Astrocyte of the cerebellum (primary cell): ENCODE data around the gene CASS4.

Experiments
- DNase-seq: peaks from one replicate; pipeline ENCODE4 v3.0.0-alpha.2; 2011; ENCODE audit warnings: low read depth
- H3K4me3 ChIP-seq: 2 replicates; pipeline ENCODE4 v1.5.1; 2011; ENCODE audit warnings: mild to moderate bottlenecking, low read depth, low read length, moderate library complexity
- in situ Hi-C: cut with HindIII; loops from 2 replicates; pipeline ENCODE4 v1.10.0; 2017; ENCODE audit warnings: low sequenced_read_pairs
- TF ChIP-seq, protein P1 (sequence below): IDR thresholded peaks from 2 replicates; pipeline ENCODE4 v1.5.1; 2012; ENCODE audit warnings: low read length, low read depth, moderate library complexity, mild to moderate bottlenecking; ENCODE audit errors: missing control alignments

The CASS4 gene

DNA sequence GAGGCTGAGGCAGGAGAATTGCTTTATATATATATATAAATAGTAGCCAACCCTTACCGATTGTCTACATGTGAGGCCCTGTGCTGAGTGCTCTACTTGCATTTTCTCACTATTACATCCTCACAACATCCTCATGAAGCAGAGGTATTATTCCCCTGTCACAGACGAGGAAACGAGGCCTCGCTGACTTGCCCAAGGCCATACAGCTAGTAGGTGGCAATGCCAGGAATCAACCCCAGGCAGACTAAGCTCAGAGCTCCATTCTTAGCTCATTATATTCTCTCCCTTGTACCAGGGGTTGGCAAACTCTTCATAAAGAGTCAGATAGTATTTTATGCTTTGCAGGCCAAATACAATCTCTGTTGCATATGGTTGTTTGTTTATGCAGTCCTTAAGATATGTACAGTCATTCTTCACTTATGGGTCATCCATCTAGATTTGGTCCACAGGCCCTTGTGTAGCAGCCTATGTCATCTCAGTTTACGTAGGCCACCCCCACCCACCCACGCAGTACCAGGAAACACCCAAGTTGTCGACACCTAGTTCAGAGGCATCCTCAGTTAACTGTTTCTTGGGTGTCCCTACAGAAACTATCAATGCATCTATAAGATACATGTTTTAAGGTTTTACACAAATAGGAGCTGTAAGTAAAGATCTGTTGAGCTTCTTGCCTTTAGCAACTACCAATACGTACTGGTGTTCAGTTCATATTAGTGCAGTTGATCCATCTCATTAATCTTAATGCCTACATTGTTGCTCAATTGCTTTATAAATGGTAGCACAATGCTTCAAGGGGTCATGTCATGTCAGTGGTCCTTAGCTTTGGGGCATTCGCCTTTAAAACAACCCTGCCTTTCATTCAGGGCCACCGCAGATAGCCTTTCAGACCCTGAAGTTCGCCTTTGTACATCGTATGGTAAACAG, 3.0 kb downstream of the CASS4 start:
- H3K4me3 ChIP-seq, result no peak overlapping the region
- in situ Hi-C loops, result no loop called here
- no peak for DNase-seq
- TF ChIP-seq, protein P1, sequence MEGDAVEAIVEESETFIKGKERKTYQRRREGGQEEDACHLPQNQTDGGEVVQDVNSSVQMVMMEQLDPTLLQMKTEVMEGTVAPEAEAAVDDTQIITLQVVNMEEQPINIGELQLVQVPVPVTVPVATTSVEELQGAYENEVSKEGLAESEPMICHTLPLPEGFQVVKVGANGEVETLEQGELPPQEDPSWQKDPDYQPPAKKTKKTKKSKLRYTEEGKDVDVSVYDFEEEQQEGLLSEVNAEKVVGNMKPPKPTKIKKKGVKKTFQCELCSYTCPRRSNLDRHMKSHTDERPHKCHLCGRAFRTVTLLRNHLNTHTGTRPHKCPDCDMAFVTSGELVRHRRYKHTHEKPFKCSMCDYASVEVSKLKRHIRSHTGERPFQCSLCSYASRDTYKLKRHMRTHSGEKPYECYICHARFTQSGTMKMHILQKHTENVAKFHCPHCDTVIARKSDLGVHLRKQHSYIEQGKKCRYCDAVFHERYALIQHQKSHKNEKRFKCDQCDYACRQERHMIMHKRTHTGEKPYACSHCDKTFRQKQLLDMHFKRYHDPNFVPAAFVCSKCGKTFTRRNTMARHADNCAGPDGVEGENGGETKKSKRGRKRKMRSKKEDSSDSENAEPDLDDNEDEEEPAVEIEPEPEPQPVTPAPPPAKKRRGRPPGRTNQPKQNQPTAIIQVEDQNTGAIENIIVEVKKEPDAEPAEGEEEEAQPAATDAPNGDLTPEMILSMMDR, result no peak

DNA sequence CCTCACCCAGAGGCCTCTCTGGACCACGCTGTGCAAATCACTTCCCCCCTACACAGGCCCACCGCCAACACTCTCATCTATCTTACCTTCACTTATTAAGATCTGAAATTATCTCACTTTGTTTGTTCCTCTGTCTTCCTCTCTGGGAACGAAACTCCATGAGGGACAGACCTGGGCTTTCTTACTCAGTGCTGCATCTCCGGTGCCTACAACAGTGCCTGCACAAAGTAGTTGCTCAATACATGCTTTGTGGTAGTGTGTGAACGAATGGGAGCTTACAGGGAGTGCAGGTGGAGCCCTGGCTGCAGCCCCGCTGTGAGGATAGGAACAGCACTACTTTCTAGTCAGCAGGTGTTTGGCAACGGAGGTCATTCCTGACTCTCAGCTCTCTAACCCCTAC, 5.3 kb downstream of the CASS4 start:
- TF ChIP-seq, protein P1, result no peak

DNA sequence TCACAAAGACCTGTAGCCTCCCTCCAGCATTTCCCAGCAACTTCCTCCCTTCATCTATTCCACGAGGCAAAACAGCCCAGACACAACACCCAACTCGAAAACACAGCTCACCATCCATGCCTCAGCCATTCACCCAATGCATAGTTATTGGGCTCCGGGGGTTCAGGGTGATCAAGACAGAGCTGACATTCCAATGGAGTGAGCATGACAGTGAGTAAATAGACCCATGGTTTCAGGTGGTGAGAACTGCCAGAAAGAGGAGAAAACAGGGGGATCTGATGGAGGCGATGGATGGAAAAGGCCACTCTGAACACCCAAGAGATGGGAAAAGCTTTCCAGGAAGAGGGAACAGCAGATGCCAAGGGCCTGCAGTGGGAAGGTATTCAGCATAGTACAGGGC, 5.9 kb downstream of the CASS4 start:
- H3K4me3 ChIP-seq, result no peak overlapping the region
- in situ Hi-C loops, result no loop called here
- TF ChIP-seq, protein P1, result no peak
- no peak for DNase-seq

More for the DNA sequence above, 5.3 kb downstream of the CASS4 start:
- no peak overlapping the region for H3K4me3 ChIP-seq
- no peak for DNase-seq
- in situ Hi-C loops, result no loop called here

DNA sequence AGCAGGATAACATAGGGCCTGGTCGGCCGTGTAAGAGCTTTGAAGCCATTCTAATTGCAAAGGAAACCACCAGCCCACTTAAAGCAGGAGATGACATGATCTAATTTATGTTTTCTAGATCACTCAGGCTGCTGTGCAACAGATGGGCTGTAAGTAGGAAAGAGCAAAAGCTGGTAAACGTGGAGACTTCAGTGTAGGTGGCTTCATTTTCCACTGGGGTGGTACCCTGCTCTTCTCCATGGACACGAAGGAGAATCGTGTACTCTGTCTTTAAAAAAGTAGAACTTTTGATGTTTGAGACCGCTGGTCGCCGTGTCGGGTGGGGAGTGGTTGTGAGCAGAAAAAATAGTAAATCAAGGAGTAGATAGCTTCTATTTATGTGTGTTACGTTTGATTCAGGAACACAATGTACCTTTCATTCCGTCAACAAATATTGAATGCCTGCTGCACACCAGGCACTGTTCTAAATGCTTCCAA, 6.4 kb downstream of the CASS4 start:
- in situ Hi-C loops, result no loop called here
- no peak for DNase-seq

DNA sequence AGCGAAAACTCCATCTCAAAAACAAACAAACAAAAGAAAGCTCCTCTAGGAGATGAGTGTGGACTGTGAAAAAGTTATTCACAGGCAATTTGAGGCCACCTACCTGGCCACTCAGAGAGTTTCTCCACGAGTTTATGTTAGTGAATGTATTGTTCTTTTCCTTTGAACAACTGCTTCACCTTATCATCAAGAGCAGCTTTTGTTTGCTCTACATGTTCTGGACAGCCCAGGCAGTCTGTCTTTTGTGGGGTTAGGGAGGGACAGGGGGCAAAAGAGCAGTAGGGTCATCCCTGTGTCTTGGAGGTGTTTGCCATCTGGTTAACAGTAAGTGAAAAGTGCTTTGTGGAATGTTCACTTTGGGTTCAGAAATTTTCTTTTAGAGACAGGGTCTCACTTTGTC, 8.0 kb downstream of the CASS4 start:
- TF ChIP-seq, protein P1, result no peak
- no peak overlapping the region for H3K4me3 ChIP-seq
- in situ Hi-C loops, result no loop called here
- DNase-seq, result no peak

More for the DNA sequence above, 6.4 kb downstream of the CASS4 start:
- H3K4me3 ChIP-seq, result no peak overlapping the region
- TF ChIP-seq, protein P1, result no peak

DNA sequence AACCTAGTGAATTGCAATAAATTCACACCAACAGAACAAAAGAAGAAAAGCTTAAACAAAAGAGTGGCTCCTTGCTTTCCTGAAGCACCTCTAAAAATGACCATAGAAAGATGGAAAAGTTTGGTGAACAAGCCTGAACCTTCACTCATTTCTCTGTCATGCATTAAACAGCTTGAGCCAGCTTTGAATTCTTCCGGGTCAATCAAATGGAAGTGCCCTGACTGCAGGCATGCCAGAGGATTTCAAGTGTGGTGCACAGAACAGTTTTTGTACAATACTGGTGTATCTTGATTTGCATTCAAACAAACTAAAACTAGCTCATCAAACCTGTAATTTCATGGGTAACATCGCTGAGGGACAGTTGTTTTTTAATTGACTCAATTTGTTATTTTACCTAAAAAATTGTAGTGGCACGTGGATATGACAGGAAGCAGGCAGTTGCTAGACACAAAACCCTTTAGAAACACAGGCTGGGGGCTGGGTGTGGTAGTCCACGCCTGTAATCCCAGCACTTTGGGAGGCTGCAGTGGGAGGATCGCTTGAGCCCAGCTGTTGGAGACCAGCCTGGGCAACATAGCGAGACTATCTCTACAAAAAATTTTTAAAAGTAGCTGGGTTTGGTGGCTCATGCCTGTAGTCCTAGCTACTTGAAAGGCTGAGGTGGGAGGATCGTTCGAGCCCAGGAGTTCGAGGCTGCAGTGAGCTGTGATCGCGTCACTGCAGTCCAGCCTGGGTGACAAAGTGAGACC, 9.1 kb downstream of the CASS4 start:
- in situ Hi-C loops, result no loop called here
- TF ChIP-seq, protein P1, result no peak
- no peak for DNase-seq
- no peak overlapping the region for H3K4me3 ChIP-seq
